ENCODE data around the gene TRPM6.

Gene TRPM6

GRCh38 chr9:74755355-74755754 is 132.4 kb downstream of the TRPM6 start:
- Histone ChIP-seq H2AK5ac (ENCODE audit: low read length, severe bottlenecking) (no peak overlapping the region), H3K27ac (ENCODE audit: low read length, poor library complexity, severe bottlenecking) (no peak overlapping the region), H4K91ac (ENCODE audit: low read length) (no peak overlapping the region), H3K4me1 (ENCODE audit: control insufficient read depth, insufficient read depth, low read depth, low read length) (peaks cover 1% of the 10 kb centered on the region), H3K36me3 (ENCODE audit: control insufficient read depth in 1 of 2, insufficient read depth in 2 of 2, low read depth in 1 of 2, low read length in 2 of 2) (no peaks in the 10 kb centered on the region), H2BK15ac (ENCODE audit: low read depth, poor library complexity, severe bottlenecking) (no peak overlapping the region), H3K4ac (ENCODE audit: low read depth in 1 of 2, low read length in 2 of 2) (no peak overlapping the region), H3K79me1 (replicated peaks; ENCODE audit: low read length, poor library complexity, severe bottlenecking) (no peaks in the 10 kb centered on the region), H2BK12ac (ENCODE audit: low read length in 2 of 2) (no peak overlapping the region), H3K4me2 (ENCODE audit: low read length, poor library complexity, severe bottlenecking) (no peak overlapping the region), H4K8ac (ENCODE audit: low read length) (no peak overlapping the region), H3K9ac (ENCODE audit: low read length) (no peak overlapping the region), H3K14ac (ENCODE audit: low read length in 2 of 2) (no peak overlapping the region), H3K4me3 (ENCODE audit: insufficient read depth in 1 of 2, low read depth in 1 of 2, low read length in 2 of 2) (no peak overlapping the region), H3K9me3 (ENCODE audit: control insufficient read depth, low read length) (no peaks in the 10 kb centered on the region), H2BK5ac (ENCODE audit: low read depth, low read length, poor library complexity, severe bottlenecking) (no peak overlapping the region), H3K27me3 (ENCODE audit: control insufficient read depth in 1 of 2, insufficient read depth in 1 of 2, low read length in 2 of 2) (no peaks in the 10 kb centered on the region), H3K18ac (ENCODE audit: low read depth in 1 of 2, low read length in 2 of 2) (no peak overlapping the region), H2BK120ac (ENCODE audit: low read depth, low read length) (no peak overlapping the region), H3K23ac (ENCODE audit: low read length in 2 of 2) (no peak overlapping the region), H2AFZ (ENCODE audit: low read depth, low read length) (no peak overlapping the region)
- no peak for DNase-seq

- Histone ChIP-seq H3K23ac (ENCODE audit: low read length in 2 of 2) (no peak overlapping the region), H2BK15ac (ENCODE audit: low read depth, poor library complexity, severe bottlenecking) (no peak overlapping the region), H2AK5ac (ENCODE audit: low read length, severe bottlenecking) (no peak overlapping the region), H2AFZ (ENCODE audit: low read depth, low read length) (no peak overlapping the region), H3K4me2 (ENCODE audit: low read length, poor library complexity, severe bottlenecking) (no peak overlapping the region), H3K4me1 (ENCODE audit: control insufficient read depth, insufficient read depth, low read depth, low read length) (peaks cover 1% of the 10 kb centered on the region), H2BK12ac (ENCODE audit: low read length in 2 of 2) (no peak overlapping the region), H3K9me3 (ENCODE audit: control insufficient read depth, low read length) (no peaks in the 10 kb centered on the region), H3K27ac (ENCODE audit: low read length, poor library complexity, severe bottlenecking) (no peak overlapping the region), H3K9ac (ENCODE audit: low read length) (no peak overlapping the region), H3K4ac (ENCODE audit: low read depth in 1 of 2, low read length in 2 of 2) (no peak overlapping the region), H4K8ac (ENCODE audit: low read length) (no peak overlapping the region), H4K91ac (ENCODE audit: low read length) (no peak overlapping the region), H3K36me3 (ENCODE audit: control insufficient read depth in 1 of 2, insufficient read depth in 2 of 2, low read depth in 1 of 2, low read length in 2 of 2) (no peaks in the 10 kb centered on the region), H3K18ac (ENCODE audit: low read depth in 1 of 2, low read length in 2 of 2) (no peak overlapping the region), H3K27me3 (ENCODE audit: control insufficient read depth in 1 of 2, insufficient read depth in 1 of 2, low read length in 2 of 2) (no peaks in the 10 kb centered on the region), H3K14ac (ENCODE audit: low read length in 2 of 2) (no peak overlapping the region), H2BK120ac (ENCODE audit: low read depth, low read length) (no peak overlapping the region), H2BK5ac (ENCODE audit: low read depth, low read length, poor library complexity, severe bottlenecking) (no peak overlapping the region), H3K4me3 (ENCODE audit: insufficient read depth in 1 of 2, low read depth in 1 of 2, low read length in 2 of 2) (no peak overlapping the region), H3K79me1 (replicated peaks; ENCODE audit: low read length, poor library complexity, severe bottlenecking) (no peaks in the 10 kb centered on the region)
- WGBS, result 90% methylated on average over 4 of the region's 6 CpGs
- no peak for DNase-seq
These were observed 134.1 kb downstream of the TRPM6 start for GRCh38 chr9:74753650-74754049.

GRCh38 chr9:74748966-74749365 is 138.8 kb downstream of the TRPM6 start:
- H3K79me1 ChIP-seq (replicated peaks; ENCODE audit: low read length, poor library complexity, severe bottlenecking), result no peaks in the 10 kb centered on the region
- H3K27me3 ChIP-seq (ENCODE audit: control insufficient read depth in 1 of 2, insufficient read depth in 1 of 2, low read length in 2 of 2), result peaks cover 0 to 5% of the 10 kb centered on the region in 2 experiments
- no CpG with 5 or more reads among the region's 4 CpGs for WGBS
- no peak overlapping the region for H3K18ac ChIP-seq (ENCODE audit: low read depth in 1 of 2, low read length in 2 of 2)
- H4K91ac ChIP-seq (ENCODE audit: low read length), result no peak overlapping the region
- H3K27ac ChIP-seq (ENCODE audit: low read length, poor library complexity, severe bottlenecking), result no peak overlapping the region
- H3K4ac ChIP-seq (ENCODE audit: low read depth in 1 of 2, low read length in 2 of 2), result no peak overlapping the region
- H2AFZ ChIP-seq (ENCODE audit: low read depth, low read length), result no peak overlapping the region
- H3K23ac ChIP-seq (ENCODE audit: low read length in 2 of 2), result no peak overlapping the region
- H2AK5ac ChIP-seq (ENCODE audit: low read length, severe bottlenecking), result no peak overlapping the region
- H3K14ac ChIP-seq (ENCODE audit: low read length in 2 of 2), result no peak overlapping the region
- H3K36me3 ChIP-seq (ENCODE audit: control insufficient read depth in 1 of 2, insufficient read depth in 2 of 2, low read depth in 1 of 2, low read length in 2 of 2), result no peaks in the 10 kb centered on the region
- no peak overlapping the region for H3K4me3 ChIP-seq (ENCODE audit: insufficient read depth in 1 of 2, low read depth in 1 of 2, low read length in 2 of 2)
- H2BK120ac ChIP-seq (ENCODE audit: low read depth, low read length), result no peak overlapping the region
- no peak for DNase-seq
- no peak overlapping the region for H2BK15ac ChIP-seq (ENCODE audit: low read depth, poor library complexity, severe bottlenecking)
- H3K9ac ChIP-seq (ENCODE audit: low read length), result no peak overlapping the region
- H3K4me1 ChIP-seq (ENCODE audit: control insufficient read depth, insufficient read depth, low read depth, low read length), result peaks cover 1% of the 10 kb centered on the region
- no peaks in the 10 kb centered on the region for H3K9me3 ChIP-seq (ENCODE audit: control insufficient read depth, low read length)
- H2BK12ac ChIP-seq (ENCODE audit: low read length in 2 of 2), result no peak overlapping the region
- H2BK5ac ChIP-seq (ENCODE audit: low read depth, low read length, poor library complexity, severe bottlenecking), result no peak overlapping the region
- no peak overlapping the region for H4K8ac ChIP-seq (ENCODE audit: low read length)
- H3K4me2 ChIP-seq (ENCODE audit: low read length, poor library complexity, severe bottlenecking), result no peak overlapping the region

GRCh38 chr9:74742792-74743730 is 144.7 kb downstream of the TRPM6 start:
- Histone ChIP-seq H2AK5ac (ENCODE audit: low read length, severe bottlenecking) (no peak overlapping the region), H3K4me2 (ENCODE audit: low read length, poor library complexity, severe bottlenecking) (no peak overlapping the region), H2BK12ac (ENCODE audit: low read length in 2 of 2) (no peak overlapping the region), H3K36me3 (ENCODE audit: control insufficient read depth in 1 of 2, insufficient read depth in 2 of 2, low read depth in 1 of 2, low read length in 2 of 2) (no peaks in the 10 kb centered on the region), H3K27me3 (ENCODE audit: control insufficient read depth in 1 of 2, insufficient read depth in 1 of 2, low read length in 2 of 2) (peaks cover 9 to 21% of the 10 kb centered on the region in 2 experiments), H3K4me1 (ENCODE audit: control insufficient read depth, insufficient read depth, low read depth, low read length) (no peaks in the 10 kb centered on the region), H2AFZ (ENCODE audit: low read depth, low read length) (no peak overlapping the region), H4K91ac (ENCODE audit: low read length) (no peak overlapping the region), H3K23ac (ENCODE audit: low read length in 2 of 2) (no peak overlapping the region), H3K18ac (ENCODE audit: low read depth in 1 of 2, low read length in 2 of 2) (no peak overlapping the region), H3K27ac (ENCODE audit: low read length, poor library complexity, severe bottlenecking) (no peak overlapping the region), H3K4ac (ENCODE audit: low read depth in 1 of 2, low read length in 2 of 2) (no peak overlapping the region), H3K9ac (ENCODE audit: low read length) (peak overlapping the region; percentile 5), H2BK5ac (ENCODE audit: low read depth, low read length, poor library complexity, severe bottlenecking) (no peak overlapping the region), H2BK120ac (ENCODE audit: low read depth, low read length) (no peak overlapping the region), H4K8ac (ENCODE audit: low read length) (no peak overlapping the region), H3K79me1 (replicated peaks; ENCODE audit: low read length, poor library complexity, severe bottlenecking) (no peaks in the 10 kb centered on the region), H3K4me3 (ENCODE audit: insufficient read depth in 1 of 2, low read depth in 1 of 2, low read length in 2 of 2) (no peak overlapping the region), H3K9me3 (ENCODE audit: control insufficient read depth, low read length) (no peaks in the 10 kb centered on the region), H3K14ac (ENCODE audit: low read length in 2 of 2) (no peak overlapping the region), H2BK15ac (ENCODE audit: low read depth, poor library complexity, severe bottlenecking) (no peak overlapping the region)
- WGBS, result 33% methylated on average over 7 of the region's 8 CpGs
- peak; percentile 30 for DNase-seq
